Measurements from ENCODE around the gene SCARF2.
A peak's percentile ranks its signal among the peaks of the same experiment; 100 is the strongest.
"Not testable (repeated sequence)": the region's sequence is repeated elsewhere in the genome, so short reads cannot be mapped to it uniquely, and the experiment has no call there.

SCARF2 gene

DNA sequence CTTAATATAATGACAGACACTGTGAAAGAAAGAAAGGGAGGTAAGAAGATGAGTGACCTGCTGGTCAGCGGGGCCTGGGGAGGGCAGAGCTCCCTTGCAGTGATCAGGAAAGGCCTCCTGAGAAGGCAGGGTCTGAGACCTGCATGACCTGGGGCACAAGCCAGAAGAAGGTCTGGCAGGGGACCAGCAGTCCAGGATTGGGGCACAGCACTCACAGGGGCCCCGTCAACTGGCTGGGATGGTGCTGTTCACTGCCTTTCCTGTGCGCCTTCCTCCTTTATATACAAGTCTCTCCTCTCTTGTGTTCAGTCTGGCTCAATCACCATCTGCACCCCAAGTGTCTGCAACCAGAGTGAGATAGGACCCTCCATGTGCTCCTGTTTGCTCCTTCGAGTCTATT lies 22.2 kb upstream of the SCARF2 start:
- no peak for DNase-seq (ENCODE audit: low spot score)

DNA sequence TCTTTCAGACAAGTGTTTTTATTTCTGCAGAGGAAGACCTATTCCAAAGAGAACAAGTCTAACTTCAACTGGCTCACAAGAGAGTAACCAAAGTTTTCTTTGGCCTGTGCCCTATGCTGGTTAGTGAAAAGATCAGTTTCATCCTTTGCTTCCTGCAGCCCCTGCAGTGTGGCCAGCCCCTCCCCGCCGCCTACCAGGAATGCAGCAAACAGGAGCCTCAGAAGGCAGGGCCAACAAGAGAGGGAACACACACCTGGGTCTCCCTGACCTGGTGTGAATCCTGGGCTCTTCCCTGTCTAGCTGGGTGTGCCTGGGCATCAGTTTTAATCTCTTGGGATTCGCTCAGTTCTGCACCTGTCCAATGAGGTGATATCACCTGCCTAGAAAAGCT lies 21.5 kb upstream of the SCARF2 start:
- DNase-seq (ENCODE audit: low spot score) = no peak

- no peak for DNase-seq (ENCODE audit: low spot score)
These were observed 21.0 kb upstream of the SCARF2 start for GRCh38 chr22:20458530-20459151.

DNA sequence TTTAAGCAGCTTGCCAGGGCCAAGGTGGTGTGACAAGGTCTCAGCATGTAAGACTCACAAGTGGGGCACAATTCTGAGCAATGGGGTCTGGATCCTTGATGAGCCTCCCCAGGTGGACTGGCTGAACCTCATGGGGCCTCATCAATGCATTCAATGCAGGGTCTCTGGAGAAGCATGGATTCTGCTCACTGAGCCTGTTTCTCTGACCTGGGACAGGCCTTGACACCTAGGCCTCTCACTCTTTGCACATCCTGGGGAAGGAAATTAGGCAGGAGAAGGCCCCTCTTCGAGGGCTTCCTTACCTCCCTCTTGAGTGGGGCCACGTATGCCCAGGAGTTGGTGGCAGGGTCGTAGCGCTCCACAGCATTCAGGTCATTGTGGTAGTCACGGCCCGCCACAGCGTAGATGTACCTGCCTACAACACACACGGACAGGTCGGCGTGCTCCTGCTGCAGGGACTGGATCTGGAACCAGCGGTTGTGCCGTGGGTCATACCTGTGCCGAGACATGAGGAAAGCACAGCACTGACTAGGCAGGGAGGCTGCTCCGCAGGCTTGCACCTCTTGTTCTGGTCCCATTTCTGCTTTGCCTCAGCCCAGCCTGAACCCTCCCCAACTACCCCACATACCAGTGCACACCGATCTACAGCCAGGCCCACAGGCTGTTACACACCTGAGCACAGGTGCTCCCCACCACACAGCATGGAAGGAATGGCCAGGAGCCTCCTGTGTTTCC lies 20.0 kb upstream of the SCARF2 start:
- no peak for DNase-seq (ENCODE audit: low spot score)

- no peak for DNase-seq (ENCODE audit: low spot score)
These were observed 19.1 kb upstream of the SCARF2 start for GRCh38 chr22:20456722-20457076.

DNA sequence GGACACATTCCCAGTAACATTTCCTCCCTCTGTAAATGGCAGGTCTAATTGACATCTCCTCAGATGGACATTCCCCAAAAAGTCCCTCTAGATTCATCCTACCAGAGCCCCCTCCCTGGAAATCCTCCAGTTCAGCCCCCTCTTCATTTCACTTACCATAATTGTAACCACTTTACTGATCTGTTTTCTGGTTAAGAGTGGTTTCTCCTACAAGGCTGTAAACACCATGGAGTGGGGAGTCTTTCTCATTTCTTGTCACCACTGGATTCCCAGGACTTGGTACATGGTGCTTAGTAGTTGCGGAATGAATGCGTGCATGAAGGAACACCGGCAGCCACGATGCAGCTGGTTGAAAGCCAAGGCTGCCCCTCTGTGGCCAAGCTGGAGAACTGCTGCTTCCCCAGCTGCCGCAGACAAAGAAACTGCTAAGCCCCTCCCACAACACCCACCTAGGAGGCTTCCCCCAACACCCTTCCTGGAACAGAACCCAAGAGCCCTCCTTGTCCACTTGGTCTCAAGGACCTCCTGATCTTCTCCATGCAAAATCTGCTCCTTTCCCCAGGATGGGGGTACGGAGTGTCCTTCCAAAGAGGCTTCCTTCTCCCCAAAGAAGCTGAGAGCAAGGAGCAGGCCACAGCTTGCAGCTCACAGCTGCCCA lies 18.6 kb upstream of the SCARF2 start:
- DNase-seq (ENCODE audit: low spot score) = peak; percentile 90

DNA sequence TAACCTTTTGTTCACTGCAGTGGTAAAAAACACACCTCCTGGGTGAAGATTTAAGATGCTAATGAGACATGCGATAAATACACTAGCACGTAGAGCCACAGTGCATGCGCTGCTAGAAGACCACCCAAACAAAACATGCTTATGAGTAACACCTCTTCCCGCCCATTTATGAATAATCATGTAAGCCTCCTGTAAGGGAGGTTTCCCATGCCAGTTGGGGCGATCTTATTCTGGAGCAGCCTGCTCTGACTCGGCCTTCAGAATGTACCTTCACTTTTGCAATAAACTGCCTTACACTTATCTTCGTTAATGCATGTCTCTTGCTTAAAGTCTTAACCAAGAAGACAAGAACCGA lies 18.1 kb upstream of the SCARF2 start:
- DNase-seq (ENCODE audit: low spot score) = no peak

DNA sequence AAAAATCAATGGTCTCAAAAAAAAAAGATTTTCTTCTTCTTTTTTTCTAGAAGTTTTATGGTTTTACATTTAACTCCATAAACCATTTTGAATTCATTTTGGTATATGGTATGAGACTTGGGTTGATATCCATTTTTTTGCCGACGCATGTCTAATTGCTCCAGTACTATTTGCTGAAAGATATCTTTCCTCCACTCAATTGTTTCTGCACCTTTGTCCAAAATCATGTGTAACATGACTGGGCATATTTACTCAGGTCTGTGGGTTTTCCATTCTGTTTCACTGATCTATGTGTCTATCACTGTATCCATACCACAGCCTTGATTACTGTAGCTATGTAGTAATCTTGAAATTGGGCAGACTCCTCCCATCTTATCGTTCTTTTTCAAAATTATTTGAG lies 15.6 kb upstream of the SCARF2 start:
- no peak for DNase-seq (ENCODE audit: low spot score)

DNA sequence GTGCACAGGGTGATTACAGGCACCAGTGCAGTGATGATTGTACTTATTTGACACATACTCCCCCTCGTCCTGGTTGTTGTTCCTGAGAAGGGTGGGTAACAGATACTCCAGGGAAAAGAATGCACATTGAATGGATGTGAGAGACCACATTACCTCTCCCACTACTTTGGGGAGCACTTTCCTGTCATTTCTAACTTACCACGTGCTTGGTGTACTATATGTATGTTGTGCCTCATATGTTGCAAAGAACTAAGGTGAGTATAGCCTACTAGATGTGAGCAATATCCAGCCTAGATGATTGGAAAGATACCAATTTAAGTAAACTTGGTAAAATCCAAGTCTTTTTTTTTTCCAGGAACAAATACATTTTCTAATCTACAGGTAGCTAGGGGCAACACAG lies 14.3 kb upstream of the SCARF2 start:
- DNase-seq (ENCODE audit: low spot score) = no peak

GRCh38 chr22:20451129-20451778 lies 13.6 kb upstream of the SCARF2 start:
- not testable (repeated sequence) for DNase-seq (ENCODE audit: low spot score)

- DNase-seq (ENCODE audit: low spot score) = no peak
These were observed 12.9 kb upstream of the SCARF2 start for GRCh38 chr22:20450551-20450906.

DNA sequence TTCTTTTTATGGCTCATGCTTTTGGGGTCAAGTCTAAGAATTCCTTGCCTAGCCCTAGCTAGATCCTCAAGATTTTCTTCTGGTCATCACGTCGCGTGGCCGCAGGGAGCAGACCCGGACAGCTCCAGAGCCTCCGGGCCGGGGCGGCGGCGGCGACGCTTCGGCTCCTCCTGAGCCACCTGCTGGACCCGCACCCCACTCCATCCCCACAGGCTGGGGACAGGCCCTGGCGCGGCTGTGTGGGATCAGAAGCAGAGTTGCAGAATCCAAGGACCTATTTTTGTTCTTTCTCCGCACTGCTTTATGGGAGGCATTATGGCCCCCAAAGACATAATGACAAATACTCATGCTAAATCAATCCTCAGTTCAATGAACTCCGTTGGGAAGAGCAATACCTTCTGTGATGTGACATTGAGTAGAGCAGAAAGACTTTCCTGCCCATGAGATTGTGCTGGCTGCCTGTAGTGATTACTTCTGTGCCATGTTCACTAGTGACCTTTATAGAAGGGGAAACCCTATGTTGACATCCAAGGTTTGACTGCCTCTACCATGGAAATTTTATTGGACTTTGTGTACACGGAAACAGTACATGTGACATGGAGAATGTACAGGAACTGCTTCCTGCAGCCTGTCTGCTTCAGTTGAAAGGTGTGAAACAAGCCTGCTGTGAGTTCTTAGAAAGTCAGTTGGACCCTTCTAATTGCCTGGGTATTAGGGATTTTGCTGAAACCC lies 12.4 kb upstream of the SCARF2 start:
- DNase-seq (ENCODE audit: low spot score) = no peak

- DNase-seq (ENCODE audit: low spot score) = no peak
These were observed 11.0 kb upstream of the SCARF2 start for GRCh38 chr22:20448630-20449029.

- no peak for DNase-seq (ENCODE audit: low spot score)
These were observed 8.9 kb upstream of the SCARF2 start for GRCh38 chr22:20446383-20446970.

DNA sequence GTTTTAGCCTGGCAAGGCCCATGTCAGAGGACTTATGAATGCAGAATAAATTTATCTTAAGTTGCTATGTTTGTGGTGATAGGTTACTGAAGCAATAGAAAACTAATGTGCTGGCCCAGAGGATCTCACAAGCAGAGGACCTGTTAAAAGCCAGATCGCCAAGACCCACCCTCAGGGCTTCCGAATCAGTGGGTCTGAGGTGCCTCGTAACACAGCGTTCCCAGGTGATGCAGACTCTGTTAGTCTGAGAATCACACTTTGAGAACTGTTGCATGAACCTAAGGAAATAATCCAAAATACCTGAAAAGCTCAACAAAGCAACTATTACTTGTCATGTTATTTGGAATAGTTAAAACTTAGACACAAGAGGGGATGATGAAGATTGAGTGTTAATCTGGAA lies 6.7 kb upstream of the SCARF2 start:
- no peak for DNase-seq (ENCODE audit: low spot score)

- no peak for DNase-seq (ENCODE audit: low spot score)
These were observed 5.1 kb upstream of the SCARF2 start for GRCh38 chr22:20442485-20443284.

DNA sequence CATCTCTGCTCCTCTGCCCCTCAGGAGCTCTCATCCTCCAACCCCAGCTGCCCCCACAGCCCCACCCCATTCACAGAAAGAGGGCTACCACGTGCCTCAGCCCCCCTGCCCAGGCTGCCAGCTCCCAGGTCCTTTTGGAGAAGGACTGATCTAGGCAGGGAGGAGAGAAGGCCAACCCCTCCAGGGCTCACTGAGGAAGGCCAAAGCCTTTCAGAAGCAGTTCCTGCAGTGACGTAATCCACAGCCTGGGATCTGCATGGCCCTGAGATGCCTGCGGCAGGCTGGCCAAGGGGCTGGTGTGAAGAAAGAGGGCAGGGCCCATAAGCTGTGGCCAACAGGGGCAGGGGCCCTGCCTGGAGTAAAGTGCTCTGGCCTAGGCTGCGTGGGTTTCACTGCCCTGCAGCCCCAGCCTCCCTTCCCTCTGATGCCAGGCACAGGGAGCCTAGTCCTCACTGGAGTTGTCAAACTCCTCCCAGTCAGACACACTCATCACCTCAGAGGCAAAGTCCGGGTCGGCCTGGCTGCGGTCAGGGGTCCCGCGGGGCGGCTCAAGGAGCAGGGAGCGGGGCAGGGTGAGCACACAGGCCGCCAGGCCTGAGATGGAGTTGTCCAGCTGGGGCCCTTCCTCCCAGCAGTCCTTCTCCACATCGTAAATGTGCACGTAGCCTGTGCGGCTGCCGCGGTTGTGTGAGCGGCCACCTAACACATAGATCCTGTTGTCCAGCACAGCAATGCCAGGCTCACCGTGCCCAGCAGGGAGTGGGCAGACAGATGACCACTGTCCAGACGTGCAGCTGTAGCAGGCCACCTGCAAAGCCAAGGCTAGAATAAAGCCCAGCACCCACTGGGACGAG lies 4.2 kb upstream of the SCARF2 start:
- no peak for DNase-seq (ENCODE audit: low spot score)

GRCh38 chr22:20440637-20441591 lies 3.3 kb upstream of the SCARF2 start:
- DNase-seq (ENCODE audit: low spot score) = no peak

- no peak for DNase-seq (ENCODE audit: low spot score)
These were observed 2.4 kb upstream of the SCARF2 start for GRCh38 chr22:20439928-20440575.

Data from iPS-NIHi11 (cell line).